Amygdala (tissue), 56 donors: ENCODE data around the gene TOX2.
A peak's percentile ranks its signal among the peaks of the same experiment; 100 is the strongest.

Experiments
- DNase-seq, 56 donors: peaks; one replicate each; lab custom pipeline; 2025; lab: John Stamatoyannopoulos, UW

Gene TOX2

DNA sequence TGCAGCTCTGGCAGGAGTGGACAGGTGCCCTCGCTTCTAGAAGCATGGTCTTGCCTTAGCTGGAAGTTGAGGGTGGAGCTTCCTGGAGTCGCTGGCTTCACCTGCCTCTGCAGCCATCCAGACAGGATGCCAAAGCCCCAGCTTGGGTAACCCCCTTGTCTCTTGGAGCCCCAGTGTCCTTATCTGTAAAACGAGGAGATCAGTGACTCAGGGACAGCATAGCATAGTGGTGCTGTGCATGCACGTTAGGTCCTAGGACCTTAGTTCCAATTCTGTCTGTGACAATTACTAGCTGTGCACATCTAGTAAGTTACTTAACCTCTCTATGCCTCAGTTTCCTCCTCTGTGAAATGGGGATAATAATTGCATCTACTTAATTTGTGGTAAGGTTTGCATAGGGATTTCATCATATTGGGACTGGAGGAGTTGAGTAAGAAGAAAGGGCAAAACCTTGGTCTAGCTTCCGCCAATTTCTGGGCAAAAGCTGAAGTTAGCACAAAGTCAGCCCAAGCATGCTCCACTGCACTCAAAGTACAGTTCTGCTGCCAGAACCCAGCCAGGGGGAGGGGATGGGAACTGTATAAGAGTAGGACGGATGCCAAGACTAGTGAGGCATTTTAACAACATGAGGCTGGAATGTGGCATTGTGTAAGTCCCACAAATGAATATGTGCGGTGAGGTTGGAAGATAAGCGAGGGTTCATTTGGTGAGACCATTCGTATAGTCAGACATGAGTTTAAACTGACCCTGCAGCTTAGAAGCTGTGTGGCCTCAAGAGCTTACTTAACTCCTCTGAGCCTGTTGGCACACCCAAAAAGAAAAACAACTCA, 24.5 kb downstream of the TOX2 start:
- peak in 3 of 56 donors; percentile 15 to 25 (median 16) for DNase-seq

DNA sequence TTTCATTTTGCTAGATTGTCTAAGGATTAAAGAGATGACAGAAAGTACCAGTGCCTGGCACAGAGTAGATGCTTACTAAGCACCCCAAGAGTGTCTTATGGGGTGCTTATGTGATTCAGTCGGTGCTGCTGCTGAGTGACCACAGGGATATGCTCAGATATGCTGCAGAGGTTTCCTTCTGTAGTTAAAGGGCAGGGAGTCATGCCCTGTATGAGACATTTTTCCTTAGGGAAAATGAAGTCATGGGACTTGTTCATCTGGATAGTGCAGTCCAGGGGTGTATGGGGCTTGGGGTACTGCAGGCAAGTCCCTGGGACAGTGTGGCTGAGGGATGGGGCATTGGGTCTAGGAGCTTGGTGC, 25.1 kb downstream of the TOX2 start:
- no peak for DNase-seq

DNA sequence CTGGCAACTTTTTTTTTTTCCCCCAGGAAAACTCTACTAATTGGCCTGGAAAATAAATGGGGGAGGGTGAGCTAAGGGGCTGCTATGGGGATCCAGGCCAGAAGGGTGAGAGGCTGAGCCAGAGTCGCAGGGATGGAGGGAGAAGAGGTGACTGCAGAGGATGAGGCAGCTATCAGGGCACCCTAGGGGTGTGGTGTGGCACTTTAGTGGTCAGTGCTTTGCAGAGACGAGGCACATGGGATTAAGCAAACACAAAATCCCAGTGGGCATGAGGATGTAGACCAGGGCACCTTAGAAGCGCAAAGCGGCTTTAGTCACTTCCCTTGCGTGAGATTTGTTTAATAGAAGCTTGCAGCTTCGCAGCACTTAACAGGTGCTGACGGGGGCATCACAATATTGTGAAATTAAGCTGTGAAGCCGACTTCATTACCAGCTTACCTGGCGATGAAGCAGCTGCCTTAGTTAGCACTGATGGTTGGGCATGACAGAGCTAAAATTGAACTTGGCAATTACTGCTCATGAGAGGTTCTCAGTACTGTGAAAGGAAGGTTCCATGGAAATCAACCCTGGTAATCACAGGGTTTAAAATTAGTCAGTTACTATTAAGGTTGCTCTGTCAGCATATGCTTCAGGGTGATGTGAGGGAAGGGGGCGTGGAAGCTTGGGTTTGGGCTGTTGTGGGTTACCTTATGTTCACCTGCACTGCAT, 26.0 kb downstream of the TOX2 start:
- no peak for DNase-seq

DNA sequence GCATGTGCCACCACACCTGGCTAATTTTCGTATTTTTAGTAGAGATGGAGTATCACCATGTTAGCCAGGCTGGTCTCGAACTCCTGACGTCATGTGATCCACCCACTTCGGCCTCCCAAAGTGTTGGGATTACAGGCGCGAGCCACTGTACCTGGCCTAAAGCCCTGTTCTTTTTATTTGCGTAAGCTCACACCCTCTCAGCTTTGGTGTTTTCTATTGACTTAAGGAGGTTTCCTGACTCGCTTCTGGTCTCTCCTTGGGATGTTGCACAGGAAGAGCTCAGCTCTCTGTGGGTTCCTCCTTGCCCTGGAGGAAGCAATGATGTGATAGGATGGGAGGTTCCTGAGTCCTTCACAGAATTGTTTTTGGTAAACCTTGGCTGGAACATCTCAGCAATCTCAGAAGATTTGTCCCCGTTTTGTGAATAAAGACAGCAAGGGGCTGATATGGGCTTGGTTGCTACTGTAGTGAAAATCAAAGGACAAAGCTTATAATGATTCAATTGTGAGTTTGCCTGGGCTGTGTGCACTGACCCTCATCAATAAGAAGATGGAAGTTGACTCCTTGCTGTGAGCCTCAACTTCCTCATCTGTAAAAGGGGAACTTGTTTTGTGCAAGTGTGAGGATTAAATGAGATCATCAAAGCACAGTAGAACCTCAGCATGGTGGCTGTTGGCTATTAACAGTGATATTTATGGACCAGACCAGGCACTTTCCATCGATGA, 27.0 kb downstream of the TOX2 start:
- no peak for DNase-seq

DNA sequence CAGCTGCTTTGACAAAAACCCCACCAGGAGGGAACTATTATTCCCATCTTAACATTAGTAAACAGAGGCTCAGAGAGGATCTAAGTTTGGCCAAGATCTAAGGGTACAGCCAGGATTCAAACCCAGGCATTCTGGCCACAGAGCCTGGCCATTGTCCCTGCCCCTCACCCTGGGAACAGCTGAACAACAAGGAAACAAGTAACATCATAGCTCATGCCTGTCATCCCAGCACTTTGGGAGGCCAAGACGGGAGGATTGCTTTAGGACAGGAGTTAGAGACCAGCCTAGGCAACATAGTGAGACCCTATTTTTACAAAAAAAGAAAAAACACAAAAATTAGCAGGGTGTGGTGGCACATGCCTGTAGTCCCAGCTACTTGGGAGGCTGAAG, 27.5 kb downstream of the TOX2 start:
- no peak for DNase-seq

DNA sequence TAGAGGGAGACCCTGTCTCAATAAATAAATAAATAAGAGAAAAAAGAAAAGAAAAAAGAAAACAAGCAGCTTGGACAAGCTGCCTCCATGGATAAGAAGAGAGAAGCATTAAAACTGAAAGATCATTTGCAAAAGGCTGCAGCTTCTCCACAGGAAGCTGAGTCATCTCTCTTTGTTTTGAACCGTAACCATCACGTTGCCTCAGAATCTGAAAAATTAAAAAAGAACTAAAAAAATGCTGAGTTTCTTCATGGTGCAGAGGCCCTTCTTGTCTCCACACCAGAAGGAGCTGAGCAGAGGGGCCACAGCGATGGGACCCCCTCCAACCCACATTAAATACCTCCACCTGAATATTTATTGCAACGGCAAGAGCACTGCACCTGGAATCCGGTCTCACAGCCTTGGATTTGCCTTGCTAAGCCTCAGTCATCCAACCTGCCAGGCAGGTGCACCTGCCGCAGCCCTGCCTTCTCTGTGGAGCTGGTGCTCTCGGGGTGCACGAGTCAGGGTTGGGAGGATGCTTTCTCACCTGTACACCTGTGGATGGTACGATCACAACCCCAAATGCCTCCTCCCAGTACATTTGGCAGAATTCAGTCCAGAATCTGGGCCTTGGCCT, 28.1 kb downstream of the TOX2 start:
- no peak for DNase-seq

DNA sequence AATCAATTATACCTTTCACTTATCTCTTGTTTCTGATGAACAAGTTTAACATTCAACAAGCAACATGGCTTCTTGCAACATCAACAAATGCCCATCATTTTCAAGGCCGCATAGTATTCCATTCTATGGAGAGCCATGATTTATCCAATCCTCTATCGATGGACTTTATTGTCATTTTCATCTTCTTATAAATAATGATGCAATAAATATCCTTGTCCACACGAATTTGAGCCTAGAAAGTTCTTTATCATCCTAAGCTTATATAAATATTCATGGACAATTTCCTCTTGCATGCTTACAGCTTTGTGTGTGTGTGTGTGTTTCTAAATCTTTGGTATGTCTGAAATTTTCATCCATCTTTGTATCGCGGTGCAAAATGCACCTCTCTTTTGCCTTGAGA, 29.1 kb downstream of the TOX2 start:
- no peak for DNase-seq

DNA sequence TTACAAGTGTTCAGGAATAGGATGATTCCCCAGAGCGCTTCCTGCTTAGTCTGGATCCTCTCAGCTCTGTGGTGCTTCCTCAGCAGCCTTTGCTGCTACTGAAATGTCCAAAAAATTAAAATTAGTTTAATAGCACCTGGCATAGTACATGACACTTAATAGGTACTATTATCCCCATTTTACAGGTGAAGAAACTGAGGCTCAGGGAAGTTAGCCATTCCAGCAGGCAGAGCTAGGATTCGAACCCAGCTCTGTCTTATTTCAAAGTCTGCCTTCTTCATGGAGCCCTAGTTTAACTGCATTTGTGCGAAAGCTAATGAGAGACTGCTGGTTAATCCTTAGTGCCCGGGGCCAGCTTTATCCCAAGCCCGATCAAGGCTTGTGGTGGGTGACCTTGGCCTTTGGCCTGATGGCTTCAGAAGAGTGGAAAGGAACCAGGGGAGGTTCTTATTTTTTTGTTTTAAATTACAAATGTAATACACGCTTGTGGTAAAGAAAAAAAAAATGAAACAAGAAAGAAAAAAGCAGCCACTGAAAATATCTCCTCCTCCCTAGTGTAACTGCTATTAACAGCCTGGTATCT, 30.1 kb downstream of the TOX2 start:
- no peak for DNase-seq

DNA sequence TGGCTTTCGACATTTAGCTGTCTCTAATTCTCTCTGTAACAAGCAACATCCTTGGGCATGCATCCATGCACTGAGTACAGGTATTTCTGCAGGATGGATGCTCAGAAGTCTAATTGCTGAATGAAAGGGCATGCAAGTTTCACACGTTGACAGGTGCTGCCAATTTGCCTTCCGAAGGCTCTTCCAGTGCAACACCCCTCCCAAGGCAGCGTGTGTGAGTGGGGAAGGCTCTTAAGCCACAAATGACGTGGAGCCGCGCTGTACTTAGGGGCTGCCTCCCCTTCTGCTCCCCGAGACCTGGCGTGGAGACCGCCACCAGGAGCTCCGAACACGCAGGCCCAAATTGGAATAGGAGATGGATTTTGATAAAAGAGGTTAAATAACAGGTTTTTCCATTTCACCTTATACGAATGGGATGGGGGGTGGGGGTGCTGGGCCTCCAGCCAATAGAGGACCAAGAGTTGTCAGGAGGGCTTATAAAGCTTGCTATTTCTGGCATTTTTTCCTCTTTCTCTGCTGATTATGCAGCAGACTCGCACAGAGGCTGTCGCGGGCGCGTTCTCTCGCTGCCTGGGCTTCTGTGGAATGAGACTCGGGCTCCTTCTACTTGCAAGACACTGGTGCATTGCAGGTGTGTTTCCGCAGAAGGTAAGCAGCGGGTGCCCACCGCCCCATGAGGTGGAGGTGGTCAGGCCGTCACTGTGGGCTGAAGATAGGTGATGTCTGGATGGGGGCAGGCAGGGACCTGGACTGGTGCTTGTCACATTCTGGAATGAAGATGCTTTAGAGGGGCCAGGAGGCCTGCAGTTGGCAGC, 30.9 kb downstream of the TOX2 start:
- DNase-seq: no peak

DNA sequence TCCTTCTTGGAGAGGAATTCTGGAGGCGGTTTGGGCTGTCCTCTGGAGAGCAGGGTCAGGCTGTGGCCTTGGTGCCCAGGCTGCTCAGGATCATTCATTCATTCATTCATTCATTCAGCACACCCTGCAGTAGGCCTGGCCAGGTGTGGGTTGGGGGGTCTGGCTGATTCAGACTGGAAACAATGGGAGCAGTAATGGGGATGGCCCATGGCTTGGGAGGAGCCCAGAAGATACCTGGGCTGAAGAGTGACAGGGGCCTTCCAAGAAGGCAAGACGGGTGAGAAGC, 31.5 kb downstream of the TOX2 start:
- DNase-seq: no peak

DNA sequence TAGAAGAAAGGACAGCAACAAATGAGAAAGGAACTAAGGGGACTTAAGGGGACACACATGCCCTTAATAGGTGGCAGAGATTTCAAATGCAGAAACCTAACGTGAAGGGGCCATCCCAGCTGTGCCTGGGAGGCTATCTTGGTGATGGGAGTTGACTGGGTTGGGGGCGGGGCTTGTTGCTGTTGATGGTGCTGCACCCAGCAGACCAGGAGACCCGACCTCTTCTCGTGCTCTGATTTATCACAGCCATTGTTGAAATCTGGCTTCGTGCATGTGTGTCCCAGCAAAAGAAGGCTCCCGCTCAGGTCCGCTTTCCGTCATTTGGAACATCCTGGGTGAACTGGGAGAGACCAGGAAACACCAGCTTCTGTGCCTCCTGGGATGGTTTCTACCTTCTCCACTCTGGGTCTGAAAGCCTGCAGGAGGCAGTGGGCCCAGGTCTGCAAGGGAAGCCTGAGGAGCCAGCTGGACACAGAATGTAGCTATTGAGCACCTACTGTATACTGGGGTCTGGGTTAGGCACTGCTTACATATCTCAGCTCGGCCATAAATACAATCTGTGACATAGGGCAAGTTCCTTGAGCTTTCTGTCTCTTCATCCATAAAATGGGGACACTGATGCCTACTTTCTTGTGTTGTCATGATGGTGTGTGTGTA, 32.1 kb downstream of the TOX2 start:
- no peak for DNase-seq

DNA sequence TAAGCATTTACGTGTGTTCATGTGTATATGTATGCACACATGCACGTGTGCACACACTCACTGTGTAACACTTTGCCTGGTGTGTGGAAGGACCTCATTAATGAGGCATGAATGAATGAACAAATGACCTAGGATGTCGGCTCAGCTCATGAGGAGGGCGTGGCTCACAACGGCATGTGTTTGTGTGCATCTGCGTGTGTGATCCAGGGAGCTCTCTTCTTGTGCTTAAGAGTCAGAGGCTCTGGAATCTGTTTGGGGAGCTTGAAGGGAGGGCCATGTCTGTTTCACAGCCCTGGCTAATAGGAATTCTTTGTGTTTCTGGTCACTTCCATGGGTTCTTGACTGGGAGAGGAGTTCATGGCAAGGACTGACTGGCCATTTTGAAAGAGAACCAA, 32.7 kb downstream of the TOX2 start:
- DNase-seq: no peak

DNA sequence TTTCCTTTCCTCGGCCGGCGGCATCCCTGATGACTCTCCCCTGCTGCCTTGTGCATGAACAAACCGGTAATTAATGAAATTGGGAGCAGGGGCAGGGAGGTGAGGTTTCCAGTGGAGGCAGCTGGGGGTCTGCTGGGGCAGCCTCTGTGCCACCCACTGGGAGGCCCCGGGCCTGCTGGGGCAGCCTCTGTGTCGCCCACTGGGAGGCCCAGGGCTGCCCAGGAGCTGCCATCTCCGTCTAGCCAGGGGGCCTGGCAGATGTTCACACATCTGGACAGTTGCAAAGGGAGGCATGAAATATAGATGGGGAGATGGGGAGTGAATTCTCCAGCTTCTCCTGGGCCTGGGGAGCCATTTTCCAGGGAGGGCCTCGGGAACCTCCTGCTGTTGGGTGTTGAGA, 33.8 kb downstream of the TOX2 start:
- no peak for DNase-seq

DNA sequence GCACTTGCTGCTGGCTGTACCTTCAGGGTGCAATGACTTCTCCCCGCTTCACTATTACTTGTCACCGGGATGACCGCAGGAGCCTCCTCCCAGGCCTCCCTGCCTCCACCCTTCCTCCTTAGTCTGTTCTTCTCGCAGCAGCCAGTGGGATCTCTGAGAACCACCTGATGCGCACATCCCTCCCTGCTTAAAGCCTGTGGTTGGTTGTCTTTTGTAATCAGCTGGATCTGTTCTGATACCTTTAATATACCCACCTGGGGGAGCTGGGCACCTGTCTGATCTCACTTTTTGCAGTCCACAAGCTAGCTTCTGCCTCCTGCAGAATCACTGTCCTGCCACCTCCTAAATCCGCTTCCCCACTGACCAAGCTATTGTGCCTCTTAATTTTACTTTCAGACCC, 34.6 kb downstream of the TOX2 start:
- DNase-seq: no peak

DNA sequence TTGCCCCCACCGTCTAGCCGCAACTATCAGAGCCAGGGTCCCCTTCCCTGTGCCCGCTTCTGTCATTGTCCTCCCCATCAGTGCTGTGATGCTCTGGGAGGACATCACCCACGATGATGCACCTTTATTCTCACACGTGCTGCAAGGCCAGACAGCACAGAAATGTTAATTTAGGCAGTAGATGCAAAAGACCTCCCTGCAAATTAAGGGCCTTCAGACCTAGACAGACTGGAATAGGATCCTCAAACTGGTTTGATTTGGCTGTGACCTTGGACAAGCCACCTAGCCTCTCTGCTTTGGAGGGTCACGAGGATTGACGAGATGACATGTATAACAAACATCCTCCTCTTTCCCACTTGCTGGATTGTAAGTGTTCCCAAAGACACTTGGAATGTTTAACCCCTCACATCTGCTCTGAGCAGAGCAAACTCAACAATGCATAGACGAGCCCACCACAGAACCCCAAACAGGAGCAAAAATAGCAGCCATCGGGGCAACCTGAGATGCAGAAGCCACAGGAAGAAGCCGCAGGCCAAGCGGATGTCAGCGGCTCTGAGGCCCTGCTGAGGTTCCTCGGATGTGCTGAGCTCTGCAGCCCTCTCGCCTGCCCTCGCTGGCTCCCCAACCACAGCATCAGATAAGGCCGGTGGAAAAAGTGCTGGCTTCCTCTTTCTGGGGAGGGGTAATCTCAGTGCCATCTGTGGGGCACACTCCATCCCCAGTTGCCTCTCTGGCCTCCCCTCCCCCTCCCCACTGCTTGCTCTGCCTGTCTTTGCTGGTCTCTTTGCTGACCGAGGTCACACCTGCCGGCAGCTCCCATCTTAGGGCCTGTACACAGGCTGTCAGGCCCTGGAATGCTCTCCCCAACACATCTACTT, 35.3 kb downstream of the TOX2 start:
- peak in 2 of 56 donors; percentile 7 to 17 for DNase-seq

DNA sequence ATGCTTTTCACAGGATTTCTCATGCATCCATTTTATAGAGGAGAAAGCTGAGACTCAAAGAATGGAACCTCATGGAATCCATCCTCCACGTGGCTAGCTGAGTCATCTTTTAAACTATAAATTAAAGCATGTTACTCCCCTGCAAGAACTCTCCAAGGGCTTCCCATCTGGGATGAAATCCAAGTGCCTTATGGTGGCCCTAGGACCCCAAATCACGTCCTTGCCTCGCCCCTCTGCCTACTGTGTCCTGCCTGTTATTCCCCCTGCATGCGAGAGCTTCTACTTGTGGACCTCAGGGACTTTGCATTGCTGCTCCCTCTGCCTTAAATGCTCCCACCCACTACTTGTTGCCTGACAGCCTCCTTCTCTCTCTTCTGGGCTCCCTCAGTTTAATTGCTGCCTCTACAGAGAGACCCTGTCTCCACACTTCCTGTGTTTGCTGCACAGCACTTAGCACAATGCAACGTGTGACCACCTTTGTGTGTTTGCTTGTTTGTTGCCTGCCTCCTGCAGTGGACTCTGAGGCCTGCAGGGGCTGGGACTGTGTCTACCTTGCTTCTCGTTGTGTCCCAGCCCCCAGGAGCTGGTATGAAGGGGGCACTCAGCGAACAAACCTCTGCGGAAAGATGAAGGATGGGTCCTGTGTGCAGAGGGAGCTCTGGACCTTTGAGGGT, 39.4 kb downstream of the TOX2 start:
- DNase-seq: no peak

DNA sequence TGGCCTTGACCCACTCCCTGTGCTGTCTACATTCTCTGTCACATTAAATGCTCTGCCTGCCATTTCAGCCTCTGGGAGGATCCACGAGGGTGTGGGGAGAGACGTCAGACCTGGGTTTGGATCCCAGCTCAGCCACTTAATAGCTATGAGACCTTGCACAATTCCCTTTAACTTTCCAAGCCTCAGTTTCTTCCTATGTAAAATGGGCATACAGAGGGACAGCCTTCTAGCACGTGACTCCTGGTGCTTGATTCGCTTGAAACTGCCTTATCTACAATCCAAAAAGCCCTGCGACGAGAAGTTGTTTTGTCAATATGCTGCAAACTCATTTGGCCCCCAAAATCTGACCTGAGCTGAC, 40.0 kb downstream of the TOX2 start:
- no peak for DNase-seq
